ENCODE measurements around the gene AICDA.

The AICDA gene

DNA sequence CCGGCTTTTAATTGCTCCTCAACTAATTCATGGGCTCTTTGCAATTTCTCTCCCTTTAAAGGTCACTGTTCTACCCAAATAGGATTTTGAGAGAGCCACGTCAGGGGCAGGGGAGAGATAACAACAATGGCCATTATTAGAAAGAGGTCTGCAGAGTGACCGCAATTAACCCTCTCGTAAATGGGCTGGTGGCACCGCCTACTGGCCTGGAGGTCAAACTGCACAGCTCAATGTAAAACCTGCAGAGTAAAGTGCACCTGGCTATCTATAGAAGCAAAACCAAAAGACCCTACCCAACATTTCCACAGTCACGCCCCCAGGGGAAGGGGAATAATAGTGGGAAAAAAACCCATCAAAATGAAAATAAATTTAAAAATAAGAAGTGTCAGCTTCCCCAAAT, 50.3 kb downstream of the AICDA start:
- no peaks in the 10 kb centered on the region for H3K27me3 ChIP-seq (replicated peaks; ENCODE audit: control insufficient read depth, insufficient read depth, low read length)
- no peaks in the 10 kb centered on the region for H3K36me3 ChIP-seq (ENCODE audit: control insufficient read depth, insufficient read depth, low read length)
- TF ChIP-seq, protein P1, sequence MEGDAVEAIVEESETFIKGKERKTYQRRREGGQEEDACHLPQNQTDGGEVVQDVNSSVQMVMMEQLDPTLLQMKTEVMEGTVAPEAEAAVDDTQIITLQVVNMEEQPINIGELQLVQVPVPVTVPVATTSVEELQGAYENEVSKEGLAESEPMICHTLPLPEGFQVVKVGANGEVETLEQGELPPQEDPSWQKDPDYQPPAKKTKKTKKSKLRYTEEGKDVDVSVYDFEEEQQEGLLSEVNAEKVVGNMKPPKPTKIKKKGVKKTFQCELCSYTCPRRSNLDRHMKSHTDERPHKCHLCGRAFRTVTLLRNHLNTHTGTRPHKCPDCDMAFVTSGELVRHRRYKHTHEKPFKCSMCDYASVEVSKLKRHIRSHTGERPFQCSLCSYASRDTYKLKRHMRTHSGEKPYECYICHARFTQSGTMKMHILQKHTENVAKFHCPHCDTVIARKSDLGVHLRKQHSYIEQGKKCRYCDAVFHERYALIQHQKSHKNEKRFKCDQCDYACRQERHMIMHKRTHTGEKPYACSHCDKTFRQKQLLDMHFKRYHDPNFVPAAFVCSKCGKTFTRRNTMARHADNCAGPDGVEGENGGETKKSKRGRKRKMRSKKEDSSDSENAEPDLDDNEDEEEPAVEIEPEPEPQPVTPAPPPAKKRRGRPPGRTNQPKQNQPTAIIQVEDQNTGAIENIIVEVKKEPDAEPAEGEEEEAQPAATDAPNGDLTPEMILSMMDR (IDR thresholded peaks at IDR 0.05; ENCODE audit: insufficient read depth, low read length, poor library complexity, severe bottlenecking): no peak
- H3K4me3 ChIP-seq (replicated peaks; ENCODE audit: low read depth, low read length): no peak overlapping the region
- no peak for DNase-seq (ENCODE audit: extremely low read depth, insufficient read length)

DNA sequence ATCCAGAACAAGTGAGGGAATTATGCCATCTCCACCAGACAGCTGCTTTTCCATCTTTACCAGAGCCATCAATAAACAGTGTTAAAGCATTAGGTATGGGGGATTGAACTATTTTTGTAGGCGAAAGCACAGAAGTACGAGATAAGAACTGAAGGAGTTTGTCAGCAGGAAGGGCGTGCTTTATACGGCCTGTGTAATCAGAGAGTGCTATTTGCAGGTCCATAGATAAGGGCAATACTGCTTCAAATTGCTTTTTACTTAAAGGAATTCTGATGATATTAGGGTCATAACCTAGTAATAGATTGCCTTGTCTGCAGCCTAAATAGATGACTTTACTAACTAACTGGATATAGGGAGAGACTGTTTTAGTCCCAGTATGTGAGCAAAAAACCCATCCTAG, 51.6 kb downstream of the AICDA start:
- H3K36me3 ChIP-seq (ENCODE audit: control insufficient read depth, insufficient read depth, low read length): no peaks in the 10 kb centered on the region

DNA sequence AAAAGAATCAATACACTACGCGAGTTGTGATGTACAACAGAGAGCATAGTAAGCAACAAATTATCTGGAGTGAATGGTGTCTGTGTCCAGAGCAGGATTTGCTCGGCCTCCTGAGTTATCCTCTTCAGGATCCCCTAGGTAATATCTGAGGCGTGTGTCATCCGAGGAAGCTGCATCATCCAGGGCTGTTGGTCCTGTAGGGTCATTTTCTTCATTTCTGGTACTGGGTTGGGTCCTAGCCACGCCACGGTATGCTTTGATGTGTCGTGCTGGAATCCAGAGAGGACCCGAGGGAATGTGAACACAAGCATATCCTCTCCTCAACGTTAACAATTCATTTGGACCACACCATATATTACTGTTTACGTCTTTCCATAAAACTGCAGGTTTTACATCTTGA, 53.0 kb downstream of the AICDA start:
- Histone ChIP-seq H3K36me3 (ENCODE audit: control insufficient read depth, insufficient read depth, low read length) (no peaks in the 10 kb centered on the region), H3K27me3 (replicated peaks; ENCODE audit: control insufficient read depth, insufficient read depth, low read length) (no peaks in the 10 kb centered on the region), H3K4me3 (replicated peaks; ENCODE audit: low read depth, low read length) (no peak overlapping the region)
- TF ChIP-seq, protein P1 (IDR thresholded peaks at IDR 0.05; ENCODE audit: insufficient read depth, low read length, poor library complexity, severe bottlenecking): no peak
- DNase-seq (ENCODE audit: extremely low read depth, insufficient read length): no peak

More for the DNA sequence above, 51.6 kb downstream of the AICDA start:
- no peaks in the 10 kb centered on the region for H3K27me3 ChIP-seq (replicated peaks; ENCODE audit: control insufficient read depth, insufficient read depth, low read length)
- TF ChIP-seq, protein P1 (IDR thresholded peaks at IDR 0.05; ENCODE audit: insufficient read depth, low read length, poor library complexity, severe bottlenecking): no peak
- H3K4me3 ChIP-seq (replicated peaks; ENCODE audit: low read depth, low read length): no peak overlapping the region
- no peak for DNase-seq (ENCODE audit: extremely low read depth, insufficient read length)

DNA sequence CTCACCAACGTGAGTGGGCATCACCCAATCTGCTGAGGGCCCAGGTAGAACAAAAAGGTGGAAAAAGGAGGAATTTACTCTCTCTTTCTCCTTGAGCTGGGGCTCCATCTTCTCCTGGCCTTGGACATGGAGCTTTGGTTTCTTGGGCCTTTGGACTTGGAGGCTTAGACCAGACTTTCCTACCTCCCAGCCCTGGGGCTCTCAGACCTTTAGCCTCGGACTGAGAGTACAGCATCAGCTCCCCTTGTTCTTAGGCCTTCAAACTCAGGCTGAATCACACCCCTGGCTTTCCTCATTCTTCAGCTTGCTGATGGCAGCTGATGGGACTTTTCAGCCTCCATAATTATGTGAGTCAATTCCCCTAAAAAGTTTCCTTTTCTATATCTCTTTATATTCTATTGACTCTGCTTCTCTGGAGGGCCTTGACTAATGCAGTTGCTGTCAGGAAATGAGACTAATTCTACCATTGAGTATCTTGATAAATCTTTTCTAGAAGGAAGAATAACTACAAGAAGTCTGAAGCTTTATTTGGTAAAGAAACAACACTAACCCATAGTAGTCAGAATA, 56.0 kb downstream of the AICDA start:
- DNase-seq (ENCODE audit: extremely low read depth, insufficient read length): no peak
- TF ChIP-seq, protein P1 (IDR thresholded peaks at IDR 0.05; ENCODE audit: insufficient read depth, low read length, poor library complexity, severe bottlenecking): no peak
- H3K36me3 ChIP-seq (ENCODE audit: control insufficient read depth, insufficient read depth, low read length): no peaks in the 10 kb centered on the region
- no peak overlapping the region for H3K4me3 ChIP-seq (replicated peaks; ENCODE audit: low read depth, low read length)
- no peaks in the 10 kb centered on the region for H3K27me3 ChIP-seq (replicated peaks; ENCODE audit: control insufficient read depth, insufficient read depth, low read length)

DNA sequence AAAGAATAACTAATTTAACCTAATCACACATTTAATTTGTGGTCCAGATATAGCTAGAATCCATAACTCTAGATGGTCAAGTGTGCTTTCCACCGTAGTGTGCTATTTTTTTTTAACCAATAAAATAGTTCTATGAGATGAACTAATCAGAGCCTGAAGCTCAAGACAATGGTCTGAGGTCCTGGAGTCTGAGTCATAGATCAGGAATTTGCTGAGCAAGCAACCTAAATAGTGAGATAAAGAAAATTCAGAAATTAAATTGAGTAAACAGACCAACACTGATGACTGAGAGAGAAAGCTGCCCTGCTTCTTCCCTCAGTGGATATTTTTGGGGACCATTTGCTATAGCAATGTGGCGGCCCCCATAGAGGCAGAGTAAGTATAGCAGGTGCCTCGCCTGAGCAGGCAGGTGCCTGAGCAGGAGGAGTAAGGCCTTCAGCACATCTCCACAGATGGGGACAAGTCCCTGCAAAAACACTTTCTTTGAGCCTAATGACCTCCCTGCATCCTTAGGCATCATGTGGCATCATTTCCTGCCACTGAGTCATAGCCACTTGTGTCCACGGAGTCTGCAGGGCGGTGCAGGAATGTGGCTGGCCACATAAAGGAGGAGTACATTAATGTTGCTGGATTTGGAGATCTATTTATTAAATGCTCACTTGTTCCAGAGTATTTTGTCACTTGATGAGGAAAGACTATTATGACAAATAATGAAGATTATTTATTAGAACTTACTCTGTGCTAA, 58.0 kb downstream of the AICDA start:
- no peak for DNase-seq (ENCODE audit: extremely low read depth, insufficient read length)
- H3K4me3 ChIP-seq (replicated peaks; ENCODE audit: low read depth, low read length): no peak overlapping the region
- TF ChIP-seq, protein P1 (IDR thresholded peaks at IDR 0.05; ENCODE audit: insufficient read depth, low read length, poor library complexity, severe bottlenecking): no peak
- no peaks in the 10 kb centered on the region for H3K36me3 ChIP-seq (ENCODE audit: control insufficient read depth, insufficient read depth, low read length)
- H3K27me3 ChIP-seq (replicated peaks; ENCODE audit: control insufficient read depth, insufficient read depth, low read length): no peaks in the 10 kb centered on the region

All from GM06990 (cell line).